Activated CD4-positive, alpha-beta memory T cell treated with anti-CD3 and anti-CD28 coated beads, Interleukin-2, amount 10 ng/mL, durations not matched to agents 7 days and 5 days (primary cell): Measurements from ENCODE around the gene PRRT4. TPM values are rescaled to one million over a fixed set of nuclear protein-coding genes. Genes with fewer than 3 reads are reported as not detected.

Experiments
- CTCF ChIA-PET: fragments of 350-600 bp; sonication (Branson Sonifier 250); formaldehyde crosslinking; loops from one replicate; lab custom pipeline; 2021; ENCODE audit warnings: antibody characterized with exemption, inconsistent platforms; lab: Charles Lee
- POLR2A ChIA-PET: fragments of 350-600 bp; sonication (Branson Sonifier 250); formaldehyde crosslinking; loops from one replicate; lab custom pipeline; 2021; ENCODE audit warnings: antibody characterized with exemption; lab: Charles Lee
- DNase-seq: peaks from one replicate; pipeline ENCODE4 v3.0.0-alpha.2; 2020
- H3K27ac Mint-ChIP-seq: one replicate; pipeline ENCODE4 v1.8.0; 2021; ENCODE audit warnings: mild to moderate bottlenecking, mixed read lengths
- H3K27me3 Mint-ChIP-seq: one replicate; pipeline ENCODE4 v1.8.0; 2021; ENCODE audit warnings: mixed read lengths
- H3K36me3 Mint-ChIP-seq: one replicate; pipeline ENCODE4 v1.8.0; 2021; ENCODE audit warnings: low read depth, mixed read lengths
- H3K4me1 Mint-ChIP-seq: one replicate; pipeline ENCODE4 v1.8.0; 2021; ENCODE audit warnings: mixed read lengths
- H3K4me3 Mint-ChIP-seq: one replicate; pipeline ENCODE4 v1.8.0; 2021; ENCODE audit warnings: mild to moderate bottlenecking, mixed read lengths
- H3K9me3 Mint-ChIP-seq: one replicate; pipeline ENCODE4 v1.8.0; 2021; ENCODE audit warnings: mixed read lengths
- total RNA-seq, 2 experiments: library from RNA; stranded (reverse); gene quantifications; one replicate each; pipeline ENCODE4 v1.2.3, GENCODE V29; 2021

PRRT4 gene
- total RNA-seq, 2 experiments from 2014 or later: not detected

GRCh38 chr7:128352636-128353035 lies 8.9 kb downstream of the PRRT4 start:
- CTCF ChIA-PET: interaction anchor here (1.1 kb wide), 1 partner anchor 35 kb away, joined by 3 read pairs; no protein-coding TSS in a partner anchor

GRCh38 chr7:128352153-128352537 lies 9.3 kb downstream of the PRRT4 start:
- ChIA-PET CTCF (interaction anchor here (1.1 kb wide), 1 partner anchor 36 kb away, joined by 3 read pairs; no protein-coding TSS in a partner anchor), POLR2A (no interaction called here)
- no peaks in the 10 kb centered on the region for H3K9me3 Mint-ChIP-seq
- no peak overlapping the region for H3K4me3 Mint-ChIP-seq
- no peak for DNase-seq
- peaks cover 9% of the 10 kb centered on the region for H3K4me1 Mint-ChIP-seq
- no peak overlapping the region for H3K27ac Mint-ChIP-seq
- H3K36me3 Mint-ChIP-seq: no peaks in the 10 kb centered on the region
- peaks cover 63% of the 10 kb centered on the region for H3K27me3 Mint-ChIP-seq

More at GRCh38 chr7:128352636-128353035, 8.9 kb downstream of the PRRT4 start:
- no peak overlapping the region for H3K27ac Mint-ChIP-seq
- peaks cover 62% of the 10 kb centered on the region for H3K27me3 Mint-ChIP-seq
- H3K9me3 Mint-ChIP-seq: no peaks in the 10 kb centered on the region
- no peak overlapping the region for H3K4me3 Mint-ChIP-seq
- peaks cover 9% of the 10 kb centered on the region for H3K4me1 Mint-ChIP-seq
- POLR2A ChIA-PET: interaction anchor here (0.8 kb wide), 1 partner anchor 9 kb away, joined by 3 read pairs; the partner anchor contains the start of gene RBM28
- no peak for DNase-seq
- no peaks in the 10 kb centered on the region for H3K36me3 Mint-ChIP-seq

GRCh38 chr7:128351296-128352152 lies 10.0 kb downstream of the PRRT4 start:
- POLR2A ChIA-PET: no interaction called here
- no peak for DNase-seq
- CTCF ChIA-PET: interaction anchor here (1.0 to 1.5 kb wide), 2 partner anchors 30 to 35 kb away, joined by 3 read pairs; no protein-coding TSS in a partner anchor
- H3K4me3 Mint-ChIP-seq: no peak overlapping the region
- H3K27ac Mint-ChIP-seq: no peak overlapping the region
- no peaks in the 10 kb centered on the region for H3K36me3 Mint-ChIP-seq
- H3K9me3 Mint-ChIP-seq: no peaks in the 10 kb centered on the region
- H3K27me3 Mint-ChIP-seq: peaks cover 62% of the 10 kb centered on the region
- H3K4me1 Mint-ChIP-seq: peaks cover 9% of the 10 kb centered on the region

GRCh38 chr7:128350708-128351295 lies 10.7 kb downstream of the PRRT4 start:
- no peak overlapping the region for H3K27ac Mint-ChIP-seq
- no peak overlapping the region for H3K4me3 Mint-ChIP-seq
- H3K4me1 Mint-ChIP-seq: peaks cover 8% of the 10 kb centered on the region
- no peaks in the 10 kb centered on the region for H3K9me3 Mint-ChIP-seq
- ChIA-PET CTCF (interaction anchor here (1.0 to 1.5 kb wide), 2 partner anchors 31 to 36 kb away, joined by 3 read pairs; no protein-coding TSS in a partner anchor), POLR2A (no interaction called here)
- H3K27me3 Mint-ChIP-seq: peaks cover 62% of the 10 kb centered on the region
- no peaks in the 10 kb centered on the region for H3K36me3 Mint-ChIP-seq
- DNase-seq: no peak

GRCh38 chr7:128349466-128349825 lies 12.0 kb downstream of the PRRT4 start:
- ChIA-PET POLR2A (no interaction called here), CTCF (interaction anchor here (1.6 kb wide), 1 partner anchor 32 kb away, joined by 5 read pairs; no protein-coding TSS in a partner anchor)
- Mint-ChIP-seq H3K36me3 (no peaks in the 10 kb centered on the region), H3K27ac (no peak overlapping the region), H3K4me3 (no peak overlapping the region), H3K4me1 (peaks cover 3% of the 10 kb centered on the region), H3K27me3 (peaks cover 52% of the 10 kb centered on the region), H3K9me3 (no peaks in the 10 kb centered on the region)
- DNase-seq: no peak

GRCh38 chr7:128347647-128348097 lies 13.8 kb downstream of the PRRT4 start:
- peaks cover 37% of the 10 kb centered on the region for H3K27me3 Mint-ChIP-seq
- no peaks in the 10 kb centered on the region for H3K9me3 Mint-ChIP-seq
- ChIA-PET POLR2A (interaction anchor here (1.8 to 2.1 kb wide), 2 partner anchors 40 to 43 kb away, joined by 5 to 10 read pairs; no protein-coding TSS in a partner anchor), CTCF (interaction anchor here (0.6 to 2.7 kb wide), 22 partner anchors 10 to 391 kb away, joined by 3 to 52 read pairs (median 5); partner anchors contain the start of gene CALU)
- H3K4me1 Mint-ChIP-seq: peaks cover 13% of the 10 kb centered on the region
- no peak overlapping the region for H3K27ac Mint-ChIP-seq
- no peak overlapping the region for H3K4me3 Mint-ChIP-seq
- no peaks in the 10 kb centered on the region for H3K36me3 Mint-ChIP-seq
- DNase-seq: peak; percentile 56

- Mint-ChIP-seq H3K27ac (no peak overlapping the region), H3K9me3 (no peaks in the 10 kb centered on the region), H3K4me1 (peaks cover 31% of the 10 kb centered on the region), H3K27me3 (peaks cover 20% of the 10 kb centered on the region), H3K4me3 (peak overlapping the region; percentile 93), H3K36me3 (peaks cover 2% of the 10 kb centered on the region)
- CTCF ChIA-PET: interaction anchor here (1.1 to 2.6 kb wide), 12 partner anchors 10 to 209 kb away, joined by 3 to 35 read pairs (median 5); no protein-coding TSS in a partner anchor
- DNase-seq: no peak
- POLR2A ChIA-PET: interaction anchor here (0.8 to 1.6 kb wide), 7 partner anchors 8 to 519 kb away, joined by 3 to 8 read pairs (median 4); partner anchors contain the start of gene ATP6V1F
Observed at GRCh38 chr7:128344431-128344774, 17.1 kb downstream of the PRRT4 start.

- Mint-ChIP-seq H3K4me1 (peaks cover 31% of the 10 kb centered on the region), H3K9me3 (no peaks in the 10 kb centered on the region), H3K27me3 (peaks cover 15% of the 10 kb centered on the region), H3K27ac (peak within 1 kb of the TSS; percentile 88), H3K4me3 (peak within 1 kb of the TSS; percentile 93), H3K36me3 (peaks cover 7% of the 10 kb centered on the region)
- DNase-seq: peak; percentile 88
- CTCF ChIA-PET: interaction anchor here (0.7 to 2.6 kb wide), 14 partner anchors 9 to 209 kb away, joined by 3 to 35 read pairs (median 4); partner anchors contain the start of gene HILPDA
- POLR2A ChIA-PET: interaction anchor here (0.7 to 1.6 kb wide), 12 partner anchors 9 to 952 kb away, joined by 3 to 8 read pairs (median 4); partner anchors contain the start of genes ATP6V1F and METTL2B
Observed at GRCh38 chr7:128343554-128344430, 17.7 kb downstream of the PRRT4 start, which contains the start of gene RBM28. RBM28 (minus strand) TSS chr7:128343908; CDS start chr7:128343793, 115 bp downstream.

- ChIA-PET CTCF (interaction anchor here (1.3 to 1.5 kb wide), 2 partner anchors 86 to 87 kb away, joined by 3 to 5 read pairs; no protein-coding TSS in a partner anchor), POLR2A (interaction anchor here (0.8 kb wide), 1 partner anchor 64 kb away, joined by 4 read pairs; no protein-coding TSS in a partner anchor)
- Mint-ChIP-seq H3K9me3 (no peaks in the 10 kb centered on the region), H3K27me3 (no peaks in the 10 kb centered on the region), H3K4me3 (peak overlapping the region; percentile 93), H3K36me3 (peaks cover 16% of the 10 kb centered on the region), H3K4me1 (peaks cover 31% of the 10 kb centered on the region), H3K27ac (no peak overlapping the region)
- DNase-seq: no peak
Observed at GRCh38 chr7:128341733-128342132, 19.8 kb downstream of the PRRT4 start.

GRCh38 chr7:128335730-128336129 lies 25.8 kb downstream of the PRRT4 start:
- no peak overlapping the region for H3K27ac Mint-ChIP-seq
- peaks cover 46% of the 10 kb centered on the region for H3K36me3 Mint-ChIP-seq
- no peaks in the 10 kb centered on the region for H3K9me3 Mint-ChIP-seq

GRCh38 chr7:128324368-128324680 lies 37.2 kb downstream of the PRRT4 start:
- H3K4me1 Mint-ChIP-seq: peaks cover 26% of the 10 kb centered on the region
- no peak overlapping the region for H3K4me3 Mint-ChIP-seq
- CTCF ChIA-PET: no interaction called here
- H3K27me3 Mint-ChIP-seq: no peaks in the 10 kb centered on the region
- H3K27ac Mint-ChIP-seq: no peak overlapping the region
- H3K36me3 Mint-ChIP-seq: peaks cover 47% of the 10 kb centered on the region
- POLR2A ChIA-PET: no interaction called here
- DNase-seq: no peak
- no peaks in the 10 kb centered on the region for H3K9me3 Mint-ChIP-seq

More at GRCh38 chr7:128335730-128336129, 25.8 kb downstream of the PRRT4 start:
- H3K27me3 Mint-ChIP-seq: no peaks in the 10 kb centered on the region
- CTCF ChIA-PET: no interaction called here
- H3K4me1 Mint-ChIP-seq: peaks cover 2% of the 10 kb centered on the region
- no peak for DNase-seq
- H3K4me3 Mint-ChIP-seq: no peak overlapping the region
- POLR2A ChIA-PET: interaction anchor here (1.3 kb wide), 1 partner anchor 8 kb away, joined by 6 read pairs; the partner anchor contains the start of gene RBM28
